Breast epithelium (tissue), 4 donors: Measurements from ENCODE around the gene KCNK5. TPM values are rescaled to one million over a fixed set of nuclear protein-coding genes. Genes with fewer than 3 reads are reported as not detected.
A peak's percentile ranks its signal among the peaks of the same experiment; 100 is the strongest.

Experiments
- DNase-seq, 2 donors: peaks; one replicate each; pipeline ENCODE4 v3.0.0-alpha.2; 2019; ENCODE audit warnings: low spot score in 2 of 2
- H3K27ac ChIP-seq, 2 donors: fragments of 200-600 bp; sonication (generic) in 1 of 2; one replicate each; pipeline ENCODE4 v1.5.1; 2016 to 2019; ENCODE audit warnings: mild to moderate bottlenecking in 1 of 2
- H3K27me3 ChIP-seq, 2 donors: fragments of 200-600 bp; sonication (generic) in 1 of 2; one replicate each; pipeline versions ENCODE4 v1.5.1 to v1.6.0; 2017 to 2019; ENCODE audit warnings: control low read depth in 1 of 2, mild to moderate bottlenecking in 1 of 2
- H3K36me3 ChIP-seq: fragments of 200-600 bp; one replicate; pipeline ENCODE4 v1.5.1; 2019
- H3K4me1 ChIP-seq, 2 donors: fragments of 200-600 bp; sonication (generic); one replicate each; pipeline ENCODE4 v1.5.1; 2016 to 2019; ENCODE audit warnings: control low read depth in 1 of 2
- H3K4me3 ChIP-seq, 3 donors: fragments of 200-600 bp; sonication (generic); 1 replicate in 2 of 3; 2 replicates in 1 of 3; pipeline ENCODE4 v1.5.1; 2016 to 2019; ENCODE audit warnings: mild to moderate bottlenecking in 3 of 3, moderate library complexity in 2 of 3
- H3K9me3 ChIP-seq, 2 donors: fragments of 200-600 bp; sonication (generic) in 1 of 2; one replicate each; pipeline ENCODE4 v1.5.1; 2016 to 2019; ENCODE audit warnings: control low read depth in 1 of 2
- CTCF ChIP-seq, 3 donors: fragments of 450-650 bp; IDR thresholded peaks; one replicate each; pipeline ENCODE4 v1.5.1; 2016 to 2017; ENCODE audit warnings: antibody characterized with exemption in 3 of 3, mild to moderate bottlenecking in 3 of 3, moderate library complexity in 3 of 3
- POLR2A ChIP-seq: fragments of 450-650 bp; IDR thresholded peaks from one replicate; pipeline ENCODE4 v1.6.1; 2016; ENCODE audit warnings: antibody characterized with exemption, mild to moderate bottlenecking, moderate library complexity
- POLR2AphosphoS5 ChIP-seq, 3 donors: sonication (generic); formaldehyde crosslinking; IDR thresholded peaks; one replicate each; pipeline ENCODE4 v1.6.1; 2017; ENCODE audit warnings: antibody characterized with exemption in 3 of 3
- intact Hi-C: fragments of 100-400 bp; cut with DNase I; formaldehyde crosslinking; loops from one replicate; pipeline ENCODE4 v1.15.1; 2023; ENCODE audit warnings: low total_unique reads
- total RNA-seq, 3 donors: library from RNA; depleted of rRNA; stranded (reverse); fragments of >200 nt; gene quantifications; one replicate each; pipeline ENCODE4 v1.1.0, GENCODE V29; 2016

KCNK5 gene
- total RNA-seq, 3 donors from 2014 or later = 1.8 to 20.6 (median 4.3) TPM

GRCh38 chr6:39213195-39213920, 15.9 kb downstream of the KCNK5 start:
- Histone ChIP-seq H3K27me3 (no peaks in the 10 kb centered on the region), H3K27ac (no peak overlapping the region), H3K4me1 (no peaks in the 10 kb centered on the region), H3K4me3 (no peak overlapping the region), H3K9me3 (no peaks in the 10 kb centered on the region), H3K36me3 (no peaks in the 10 kb centered on the region)
- intact Hi-C loops = no loop called here
- no peak for TF ChIP-seq POLR2AphosphoS5 (IDR thresholded peaks at IDR 0.05)
- no peak for DNase-seq

GRCh38 chr6:39211183-39211582, 18.1 kb downstream of the KCNK5 start:
- Histone ChIP-seq H3K36me3 (no peaks in the 10 kb centered on the region), H3K27me3 (no peaks in the 10 kb centered on the region), H3K4me1 (no peaks in the 10 kb centered on the region), H3K4me3 (no peak overlapping the region), H3K9me3 (no peaks in the 10 kb centered on the region), H3K27ac (no peak overlapping the region)
- DNase-seq = no peak
- intact Hi-C loops = no loop called here
- TF ChIP-seq POLR2AphosphoS5 (IDR thresholded peaks at IDR 0.05) (no peak), CTCF (IDR thresholded peaks at IDR 0.05) (no peak), POLR2A (no peak)

DNA sequence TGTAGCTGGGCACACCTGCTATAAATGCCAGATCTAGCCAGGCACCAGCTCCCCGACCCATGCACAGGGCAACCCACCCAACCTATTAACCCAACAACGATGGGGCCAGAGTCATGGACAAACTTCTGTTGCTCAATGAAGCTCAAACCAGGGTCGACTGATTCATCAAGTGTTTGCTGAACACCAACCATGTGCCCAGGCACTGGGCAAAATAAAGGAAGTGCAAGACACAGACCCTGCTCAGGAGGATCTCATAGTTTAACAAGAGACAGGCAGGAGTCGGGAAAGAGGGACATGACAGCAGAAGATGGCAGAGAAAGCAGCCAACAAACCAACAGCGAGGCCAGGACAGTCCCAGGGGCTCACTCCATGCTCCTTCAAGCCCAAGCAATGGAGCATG, 18.8 kb downstream of the KCNK5 start:
- Histone ChIP-seq H3K4me1 (no peaks in the 10 kb centered on the region), H3K27ac (no peak overlapping the region), H3K36me3 (no peaks in the 10 kb centered on the region), H3K27me3 (no peaks in the 10 kb centered on the region), H3K4me3 (no peak overlapping the region), H3K9me3 (no peaks in the 10 kb centered on the region)
- DNase-seq = no peak
- intact Hi-C loops = no loop called here
- no peak for TF ChIP-seq POLR2A
- no peak for TF ChIP-seq CTCF (IDR thresholded peaks at IDR 0.05)

- no peaks in the 10 kb centered on the region for H3K9me3 ChIP-seq
- H3K4me1 ChIP-seq = no peaks in the 10 kb centered on the region
- no peaks in the 10 kb centered on the region for H3K36me3 ChIP-seq
- TF ChIP-seq POLR2AphosphoS5 (IDR thresholded peaks at IDR 0.05) (no peak), POLR2A (no peak), CTCF (IDR thresholded peaks at IDR 0.05) (no peak)
- no peaks in the 10 kb centered on the region for H3K27me3 ChIP-seq
- peak overlapping the region; percentile 27 to 46 for H3K27ac ChIP-seq
- no peak overlapping the region for H3K4me3 ChIP-seq
- no peak for DNase-seq
- intact Hi-C loops = no loop called here
Measured at GRCh38 chr6:39209911-39210310, 19.4 kb downstream of the KCNK5 start.

- Histone ChIP-seq H3K27me3 (no peaks in the 10 kb centered on the region), H3K9me3 (no peaks in the 10 kb centered on the region), H3K4me1 (no peaks in the 10 kb centered on the region), H3K27ac (peak overlapping the region; percentile 27 to 46), H3K36me3 (no peaks in the 10 kb centered on the region), H3K4me3 (no peak overlapping the region)
- intact Hi-C loops = no loop called here
- no peak for DNase-seq
- no peak for TF ChIP-seq POLR2A
- TF ChIP-seq CTCF (IDR thresholded peaks at IDR 0.05) = no peak
- TF ChIP-seq POLR2AphosphoS5 (IDR thresholded peaks at IDR 0.05) = no peak
Measured at GRCh38 chr6:39209360-39209811, 19.9 kb downstream of the KCNK5 start.
